Sigmoid colon (tissue), 4 donors: ENCODE measurements around the gene SLCO2B1.

Experiments used
- CTCF ChIP-seq, 4 experiments: fragments of 450-650 bp in 3 of 4; fragments of 200-600 bp in 1 of 4; IDR thresholded peaks; one replicate each; pipeline ENCODE4 v1.5.1; 2016 to 2019; ENCODE audit warnings: antibody characterized with exemption in 4 of 4, mild to moderate bottlenecking in 3 of 4, moderate library complexity in 2 of 4
- EP300 ChIP-seq, 4 donors: sonication (generic); formaldehyde crosslinking; IDR thresholded peaks; one replicate each; pipeline ENCODE4 v1.6.1; 2017; ENCODE audit warnings: antibody characterized with exemption in 4 of 4
- POLR2A ChIP-seq, 2 donors: fragments of 450-650 bp; IDR thresholded peaks; one replicate each; pipeline ENCODE4 v1.6.1; 2016; ENCODE audit warnings: antibody characterized with exemption in 2 of 2, mild to moderate bottlenecking in 2 of 2, moderate library complexity in 2 of 2
- POLR2AphosphoS5 ChIP-seq, 4 donors: sonication (generic); formaldehyde crosslinking; IDR thresholded peaks; one replicate each; pipeline ENCODE4 v1.6.1; 2017; ENCODE audit warnings: antibody characterized with exemption in 4 of 4

GRCh38 chr11:75186999-75187398 lies 36.1 kb downstream of the SLCO2B1 start:
- TF ChIP-seq CTCF (IDR thresholded peaks at IDR 0.05): no peak
- no peak for TF ChIP-seq EP300 (IDR thresholded peaks at IDR 0.05)
- no peak for TF ChIP-seq POLR2A (IDR thresholded peaks at IDR 0.05)
- no peak for TF ChIP-seq POLR2AphosphoS5 (IDR thresholded peaks at IDR 0.05)
